SK-N-SH treated with all-trans-retinoic acid at 6 μM for 48 hours (cell line): ENCODE data around the gene KCNN2.

Experiments
- ATAC-seq: fragments of 200-7000 bp; cut with Tn5 transposase; 3 replicates; pipeline ENCODE4 v1.9.1; 2020; ENCODE audit warnings: mild to moderate bottlenecking, moderate library complexity
- ARNTL ChIP-seq: fragments of 450-650 bp; formaldehyde crosslinking; IDR thresholded peaks from 2 replicates; pipeline ENCODE4 v1.5.0; 2020; ENCODE audit warnings: low read depth, mild to moderate bottlenecking, moderate library complexity, borderline replicate concordance
- BACH2 ChIP-seq: fragments of 250-450 bp; sonication (Bioruptor Pico); IDR thresholded peaks from 2 replicates; pipeline ENCODE4 v1.9.0; 2021; ENCODE audit warnings: mild to moderate bottlenecking, borderline replicate concordance
- CSDC2 ChIP-seq: fragments of 250-450 bp; sonication (Bioruptor Pico); IDR thresholded peaks from 2 replicates; pipeline ENCODE4 v1.5.0; 2020; ENCODE audit warnings: mild to moderate bottlenecking, moderate library complexity
- CSRNP3 ChIP-seq: fragments of 250-450 bp; sonication (Bioruptor Pico); IDR thresholded peaks from 2 replicates; pipeline ENCODE4 v1.5.1; 2021; ENCODE audit warnings: mild to moderate bottlenecking, moderate library complexity
- ESRRG ChIP-seq: fragments of 250-450 bp; sonication (Bioruptor Pico); IDR thresholded peaks from 2 replicates; pipeline ENCODE4 v1.6.1; 2021; ENCODE audit warnings: mild to moderate bottlenecking
- GLIS3 ChIP-seq: fragments of 250-450 bp; sonication (Bioruptor Pico); IDR thresholded peaks from 2 replicates; pipeline ENCODE4 v1.5.0; 2020; ENCODE audit warnings: mild to moderate bottlenecking, moderate library complexity
- ISL1 ChIP-seq: fragments of 250-450 bp; sonication (Bioruptor Pico); IDR thresholded peaks from 2 replicates; pipeline ENCODE4 v2.1.2; 2022; ENCODE audit warnings: mild to moderate bottlenecking, moderate library complexity
- OSR1 ChIP-seq: fragments of 250-450 bp; sonication (Bioruptor Pico); IDR thresholded peaks from 2 replicates; pipeline ENCODE4 v1.8.0; 2022; ENCODE audit warnings: moderate library complexity, mild to moderate bottlenecking, inconsistent platforms
- POU6F1 ChIP-seq: fragments of 250-450 bp; sonication (Bioruptor Pico); IDR thresholded peaks from 2 replicates; pipeline ENCODE4 v1.8.0; 2021; ENCODE audit warnings: low read depth, mild to moderate bottlenecking, moderate library complexity, borderline replicate concordance
- PPARA ChIP-seq: fragments of 250-450 bp; sonication (Bioruptor Pico); IDR thresholded peaks from 2 replicates; pipeline ENCODE4 v1.5.0; 2020; ENCODE audit warnings: mild to moderate bottlenecking, borderline replicate concordance
- SNAI2 ChIP-seq: fragments of 250-450 bp; sonication (Bioruptor Pico); IDR thresholded peaks from 2 replicates; pipeline ENCODE4 v1.5.0; 2020; ENCODE audit warnings: mild to moderate bottlenecking, moderate library complexity
- TOX ChIP-seq: fragments of 250-450 bp; sonication (Bioruptor Pico); IDR thresholded peaks from 2 replicates; pipeline ENCODE4 v1.8.0; 2021; ENCODE audit warnings: mild to moderate bottlenecking, moderate library complexity, borderline replicate concordance
- TSHZ2 ChIP-seq: fragments of 250-450 bp; sonication (Bioruptor Pico); IDR thresholded peaks from 2 replicates; pipeline ENCODE4 v1.5.0; 2020; ENCODE audit warnings: mild to moderate bottlenecking, moderate library complexity
- ZC3H10 ChIP-seq: fragments of 250-450 bp; sonication (Bioruptor Pico); IDR thresholded peaks from 2 replicates; pipeline ENCODE4 v1.5.1; 2021; ENCODE audit warnings: mild to moderate bottlenecking, moderate library complexity
- ZFP3 ChIP-seq: fragments of 250-450 bp; sonication (Bioruptor Pico); IDR thresholded peaks from 2 replicates; pipeline ENCODE4 v1.5.0; 2020; ENCODE audit warnings: mild to moderate bottlenecking, moderate library complexity
- ZFP30 ChIP-seq: fragments of 450-650 bp; formaldehyde crosslinking; IDR thresholded peaks from 2 replicates; pipeline ENCODE4 v1.5.0; 2022; ENCODE audit warnings: mild to moderate bottlenecking, moderate library complexity
- ZNF565 ChIP-seq: fragments of 450-650 bp; formaldehyde crosslinking; conservative IDR thresholded peaks from 2 replicates; pipeline ENCODE4 v1.5.0; 2020; ENCODE audit warnings: low read depth, mild to moderate bottlenecking, moderate library complexity
- ZNF70 ChIP-seq: fragments of 450-650 bp; formaldehyde crosslinking; IDR thresholded peaks from 2 replicates; pipeline ENCODE4 v1.5.0; 2020; ENCODE audit warnings: mild to moderate bottlenecking, moderate library complexity
- ZNF8 ChIP-seq: fragments of 450-650 bp; formaldehyde crosslinking; IDR thresholded peaks from 2 replicates; pipeline ENCODE4 v1.5.0; 2020; ENCODE audit warnings: mild to moderate bottlenecking, moderate library complexity
- TF ChIP-seq, protein P1 (sequence below): fragments of 250-450 bp; sonication (Bioruptor Pico); IDR thresholded peaks from 2 replicates; pipeline ENCODE4 v1.5.1; 2020; ENCODE audit warnings: low read depth, mild to moderate bottlenecking, moderate library complexity
- TF ChIP-seq, protein P2 (sequence below): fragments of 250-450 bp; sonication (Bioruptor Pico); IDR thresholded peaks from 2 replicates; pipeline ENCODE4 v1.8.0; 2020; ENCODE audit warnings: mild to moderate bottlenecking, moderate library complexity, borderline replicate concordance

Gene KCNN2

GRCh38 chr5:114416254-114416653, 54.4 kb downstream of the KCNN2 start:
- TF ChIP-seq ESRRG (CRISPR knock-in tag) (no peak), ZNF8 (CRISPR knock-in tag) (no peak), BACH2 (no peak), OSR1 (CRISPR knock-in tag) (no peak), ZNF70 (CRISPR knock-in tag) (no peak), ZFP3 (no peak), TOX (CRISPR knock-in tag) (no peak), ZFP30 (CRISPR knock-in tag) (no peak), TSHZ2 (CRISPR knock-in tag) (no peak), PPARA (CRISPR knock-in tag) (no peak), POU6F1 (no peak), ZNF565 (no peak), GLIS3 (CRISPR knock-in tag) (no peak), SNAI2 (no peak), ISL1 (no peak), CSDC2 (CRISPR knock-in tag) (no peak)
- TF ChIP-seq, protein P1, sequence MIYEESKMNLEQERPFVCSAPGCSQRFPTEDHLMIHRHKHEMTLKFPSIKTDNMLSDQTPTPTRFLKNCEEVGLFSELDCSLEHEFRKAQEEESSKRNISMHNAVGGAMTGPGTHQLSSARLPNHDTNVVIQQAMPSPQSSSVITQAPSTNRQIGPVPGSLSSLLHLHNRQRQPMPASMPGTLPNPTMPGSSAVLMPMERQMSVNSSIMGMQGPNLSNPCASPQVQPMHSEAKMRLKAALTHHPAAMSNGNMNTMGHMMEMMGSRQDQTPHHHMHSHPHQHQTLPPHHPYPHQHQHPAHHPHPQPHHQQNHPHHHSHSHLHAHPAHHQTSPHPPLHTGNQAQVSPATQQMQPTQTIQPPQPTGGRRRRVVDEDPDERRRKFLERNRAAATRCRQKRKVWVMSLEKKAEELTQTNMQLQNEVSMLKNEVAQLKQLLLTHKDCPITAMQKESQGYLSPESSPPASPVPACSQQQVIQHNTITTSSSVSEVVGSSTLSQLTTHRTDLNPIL, result no peak
- TF ChIP-seq, protein P2, sequence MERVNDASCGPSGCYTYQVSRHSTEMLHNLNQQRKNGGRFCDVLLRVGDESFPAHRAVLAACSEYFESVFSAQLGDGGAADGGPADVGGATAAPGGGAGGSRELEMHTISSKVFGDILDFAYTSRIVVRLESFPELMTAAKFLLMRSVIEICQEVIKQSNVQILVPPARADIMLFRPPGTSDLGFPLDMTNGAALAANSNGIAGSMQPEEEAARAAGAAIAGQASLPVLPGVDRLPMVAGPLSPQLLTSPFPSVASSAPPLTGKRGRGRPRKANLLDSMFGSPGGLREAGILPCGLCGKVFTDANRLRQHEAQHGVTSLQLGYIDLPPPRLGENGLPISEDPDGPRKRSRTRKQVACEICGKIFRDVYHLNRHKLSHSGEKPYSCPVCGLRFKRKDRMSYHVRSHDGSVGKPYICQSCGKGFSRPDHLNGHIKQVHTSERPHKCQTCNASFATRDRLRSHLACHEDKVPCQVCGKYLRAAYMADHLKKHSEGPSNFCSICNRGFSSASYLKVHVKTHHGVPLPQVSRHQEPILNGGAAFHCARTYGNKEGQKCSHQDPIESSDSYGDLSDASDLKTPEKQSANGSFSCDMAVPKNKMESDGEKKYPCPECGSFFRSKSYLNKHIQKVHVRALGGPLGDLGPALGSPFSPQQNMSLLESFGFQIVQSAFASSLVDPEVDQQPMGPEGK, result no peak
- ATAC-seq, result no peak

DNA sequence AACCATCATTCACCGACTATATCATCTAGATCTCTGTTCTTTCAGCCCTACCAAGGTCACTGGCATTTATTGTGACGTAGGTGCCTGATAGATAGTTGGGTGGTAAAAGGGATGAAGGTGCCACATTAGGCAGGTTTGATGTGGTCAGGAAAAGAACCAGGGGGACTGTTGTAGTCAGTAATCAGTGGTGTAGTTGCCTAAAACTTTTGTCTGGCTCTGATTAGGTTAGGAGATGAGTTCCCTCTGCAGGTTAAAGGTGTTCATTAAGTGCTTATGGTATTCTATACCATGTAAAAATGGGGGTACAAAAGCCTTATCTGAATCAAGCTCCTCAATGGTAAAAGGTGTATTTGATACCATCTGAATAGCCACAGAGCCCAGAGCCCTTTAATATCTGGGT, 55.6 kb downstream of the KCNN2 start:
- no peak for TF ChIP-seq CSRNP3 (CRISPR knock-in tag)
- no peak for TF ChIP-seq GLIS3 (CRISPR knock-in tag)
- no peak for TF ChIP-seq TOX (CRISPR knock-in tag)
- TF ChIP-seq, protein P2, result no peak
- TF ChIP-seq ZFP3, result no peak
- TF ChIP-seq POU6F1, result no peak
- no peak for TF ChIP-seq BACH2
- no peak for TF ChIP-seq ESRRG (CRISPR knock-in tag)
- TF ChIP-seq OSR1 (CRISPR knock-in tag), result no peak
- TF ChIP-seq, protein P1, result no peak
- no peak for TF ChIP-seq ZNF8 (CRISPR knock-in tag)
- TF ChIP-seq ARNTL (CRISPR knock-in tag), result no peak
- TF ChIP-seq ZC3H10, result no peak
- no peak for TF ChIP-seq SNAI2
- no peak for ATAC-seq
